SK-N-SH treated with all-trans-retinoic acid at 6 μM for 48 hours (cell line): ENCODE measurements around the gene COL25A1.

Experiments used
- BACH2 ChIP-seq: fragments of 250-450 bp; sonication (Bioruptor Pico); IDR thresholded peaks from 2 replicates; pipeline ENCODE4 v1.9.0; 2021; ENCODE audit warnings: mild to moderate bottlenecking, borderline replicate concordance
- CREB5 ChIP-seq: fragments of 250-450 bp; sonication (Bioruptor Pico); IDR thresholded peaks from 2 replicates; pipeline ENCODE4 v1.5.1; 2020; ENCODE audit warnings: low read depth, mild to moderate bottlenecking, moderate library complexity
- CSRNP3 ChIP-seq: fragments of 250-450 bp; sonication (Bioruptor Pico); IDR thresholded peaks from 2 replicates; pipeline ENCODE4 v1.5.1; 2021; ENCODE audit warnings: mild to moderate bottlenecking, moderate library complexity
- ESRRG ChIP-seq: fragments of 250-450 bp; sonication (Bioruptor Pico); IDR thresholded peaks from 2 replicates; pipeline ENCODE4 v1.6.1; 2021; ENCODE audit warnings: mild to moderate bottlenecking
- GLIS3 ChIP-seq: fragments of 250-450 bp; sonication (Bioruptor Pico); IDR thresholded peaks from 2 replicates; pipeline ENCODE4 v1.5.0; 2020; ENCODE audit warnings: mild to moderate bottlenecking, moderate library complexity
- POU6F1 ChIP-seq: fragments of 250-450 bp; sonication (Bioruptor Pico); IDR thresholded peaks from 2 replicates; pipeline ENCODE4 v1.8.0; 2021; ENCODE audit warnings: low read depth, mild to moderate bottlenecking, moderate library complexity, borderline replicate concordance
- RARB ChIP-seq: fragments of 250-450 bp; sonication (Bioruptor Pico); IDR thresholded peaks from 2 replicates; pipeline ENCODE4 v1.8.0; 2021; ENCODE audit warnings: mild to moderate bottlenecking, moderate library complexity
- TSHZ2 ChIP-seq: fragments of 250-450 bp; sonication (Bioruptor Pico); IDR thresholded peaks from 2 replicates; pipeline ENCODE4 v1.5.0; 2020; ENCODE audit warnings: mild to moderate bottlenecking, moderate library complexity

GRCh38 chr4:109015413-109015810 lies 287.0 kb downstream of the COL25A1 start:
- TF ChIP-seq BACH2 (CRISPR knock-in tag) (no peak), CSRNP3 (CRISPR knock-in tag) (no peak), TSHZ2 (CRISPR knock-in tag) (no peak), RARB (CRISPR knock-in tag) (no peak), GLIS3 (CRISPR knock-in tag) (no peak), POU6F1 (CRISPR knock-in tag) (no peak), ESRRG (CRISPR knock-in tag) (no peak), CREB5 (CRISPR knock-in tag) (no peak)
